H1 (cell line): Measurements from ENCODE around the gene MEP1B.

Source experiments
- CBX5 ChIP-seq: fragments of 300-800, 300-1000 bp; sonication (generic); IDR thresholded peaks from 2 replicates; pipeline ENCODE4 v1.7.1; 2016; ENCODE audit warnings: antibody characterized with exemption, low read length, low read depth
- CREB1 ChIP-seq: IDR thresholded peaks from 2 replicates; pipeline ENCODE4 v1.6.1; 2012; ENCODE audit warnings: inconsistent platforms
- CTCF ChIP-seq, 3 experiments: IDR thresholded peaks; 1 replicate in 2 of 3; 2 replicates in 1 of 3; pipeline versions ENCODE4 v1.5.1 to v1.6.1; 2011; ENCODE audit warnings: low read length in 3 of 3, mild to moderate bottlenecking in 3 of 3, inconsistent platforms in 2 of 3, low read depth in 1 of 3, moderate library complexity in 1 of 3; ENCODE audit not compliant: insufficient read depth in 1 of 3; ENCODE audit errors: control extremely low read depth in 1 of 3
- GTF2F1 ChIP-seq: IDR thresholded peaks from 2 replicates; pipeline ENCODE4 v1.6.1; 2012; ENCODE audit warnings: low read depth, low read length, improper control_type of control experiment, borderline replicate concordance
- JUN ChIP-seq: IDR thresholded peaks from 2 replicates; pipeline ENCODE4 v1.6.1; 2011; ENCODE audit warnings: low read depth, mild to moderate bottlenecking, improper control_type of control experiment, low read length
- RFX5 ChIP-seq: IDR thresholded peaks from 2 replicates; pipeline ENCODE4 v1.6.1; 2011; ENCODE audit warnings: low read depth, low read length, improper control_type of control experiment, borderline replicate concordance
- ZNF274 ChIP-seq: IDR thresholded peaks from 2 replicates; pipeline ENCODE4 v1.7.0; 2012; ENCODE audit warnings: low read length, borderline replicate concordance; ENCODE audit errors: extremely low read depth

GRCh38 chr18:32261003-32261402, 71.2 kb downstream of the MEP1B start:
- TF ChIP-seq RFX5 (no peak), CTCF (IDR thresholded peaks at IDR 0.05; ENCODE audit: control extremely low read depth in 1 of 3, insufficient read depth in 1 of 3, low read depth in 1 of 3, low read length in 3 of 3) (peak in 1 of 3 experiments; percentile 46; a peak in 1 of 4 replicates), ZNF274 (no peak), CBX5 (no peak), GTF2F1 (no peak), JUN (no peak), CREB1 (no peak)
